ENCODE measurements around the gene DIS3L2.

The DIS3L2 gene

DNA sequence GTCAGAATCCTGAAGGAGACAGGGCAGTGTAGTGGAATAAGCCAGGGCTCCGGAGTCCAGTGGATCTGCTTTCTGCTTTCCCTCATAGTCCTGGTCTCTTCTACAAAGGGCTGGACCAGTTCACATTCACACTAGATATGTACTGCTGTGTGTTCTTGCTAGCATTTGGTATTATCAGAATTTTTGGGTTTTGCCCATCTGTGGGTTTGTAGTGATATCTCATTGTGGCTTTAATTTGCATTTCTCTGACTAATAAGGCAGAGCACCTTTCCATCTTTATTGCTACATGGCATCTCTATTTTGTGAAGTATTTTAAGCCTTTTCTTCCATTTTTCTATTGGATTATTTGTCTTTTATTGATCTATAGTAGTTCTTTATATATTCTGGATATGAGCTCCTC lies 114.8 kb downstream of the DIS3L2 start:
- Histone ChIP-seq H3K9me3 (ENCODE audit: low read length) (no peaks in the 10 kb centered on the region), H3K36me3 (ENCODE audit: insufficient read depth, low read length) (no peaks in the 10 kb centered on the region), H2AFZ (ENCODE audit: low read depth, low read length) (no peak overlapping the region), H3K4me3 (ENCODE audit: low read length) (no peak overlapping the region), H3K27me3 (ENCODE audit: insufficient read depth, low read length) (no peaks in the 10 kb centered on the region), H3K4me1 (ENCODE audit: insufficient read depth, low read length) (no peaks in the 10 kb centered on the region)

GRCh38 chr2:232076736-232077135 lies 115.2 kb downstream of the DIS3L2 start:
- no peak overlapping the region for H2AFZ ChIP-seq (ENCODE audit: low read depth, low read length)
- no peaks in the 10 kb centered on the region for H3K4me1 ChIP-seq (ENCODE audit: insufficient read depth, low read length)
- no peak overlapping the region for H3K4me3 ChIP-seq (ENCODE audit: low read length)
- H3K9me3 ChIP-seq (ENCODE audit: low read length): peaks cover 2% of the 10 kb centered on the region
- no peaks in the 10 kb centered on the region for H3K36me3 ChIP-seq (ENCODE audit: insufficient read depth, low read length)
- H3K27me3 ChIP-seq (ENCODE audit: insufficient read depth, low read length): no peaks in the 10 kb centered on the region

DNA sequence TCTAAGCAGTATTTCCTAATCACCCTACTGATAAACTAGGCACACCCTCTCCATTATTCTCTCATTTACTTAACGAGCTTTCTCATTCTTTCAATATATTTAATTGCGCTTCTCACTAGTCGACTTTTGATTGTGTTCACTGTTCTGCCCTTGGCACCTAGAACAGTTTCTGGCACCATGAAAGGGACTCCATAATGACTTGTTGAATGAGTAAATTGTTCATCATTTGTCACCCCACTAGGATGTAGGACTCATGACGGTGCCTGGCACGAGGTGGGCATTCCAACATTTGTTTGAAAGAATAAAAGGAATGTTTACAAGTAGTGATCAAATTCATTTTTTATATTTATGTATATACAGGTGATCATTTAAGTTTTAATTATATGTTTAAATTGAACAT lies 123.7 kb downstream of the DIS3L2 start:
- H3K27me3 ChIP-seq (ENCODE audit: insufficient read depth, low read length): no peaks in the 10 kb centered on the region
- peaks cover 9% of the 10 kb centered on the region for H3K9me3 ChIP-seq (ENCODE audit: low read length)
- H3K36me3 ChIP-seq (ENCODE audit: insufficient read depth, low read length): peaks cover 8% of the 10 kb centered on the region

DNA sequence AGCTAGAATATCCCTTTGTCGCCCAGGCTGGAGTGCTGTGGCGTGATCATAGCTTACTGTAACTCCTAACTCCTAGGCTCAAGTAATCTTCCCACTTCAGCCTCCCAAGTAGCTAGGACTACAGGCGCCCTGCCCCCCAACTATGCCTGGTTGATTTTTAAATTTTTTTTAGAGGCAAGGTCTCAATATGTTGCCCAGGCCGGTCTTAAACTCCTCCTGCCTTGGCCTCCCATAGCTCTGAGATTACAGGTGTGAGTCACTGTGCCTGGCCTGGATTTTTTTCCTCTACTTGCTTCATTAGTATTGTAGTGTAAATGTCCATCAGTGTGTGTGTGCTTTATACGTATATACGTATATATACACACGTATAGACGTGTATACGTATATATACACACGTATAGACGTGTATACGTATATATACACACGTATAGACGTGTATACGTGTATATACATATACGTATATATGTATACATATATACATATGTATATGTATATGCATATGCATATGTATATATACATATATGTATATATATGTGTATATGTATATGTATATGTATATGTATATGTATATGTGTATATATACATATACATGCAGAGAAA lies 124.4 kb downstream of the DIS3L2 start:
- Histone ChIP-seq H3K4me3 (ENCODE audit: low read length) (no peak overlapping the region), H3K27me3 (ENCODE audit: insufficient read depth, low read length) (no peaks in the 10 kb centered on the region), H3K9me3 (ENCODE audit: low read length) (peaks cover 9% of the 10 kb centered on the region), H3K36me3 (ENCODE audit: insufficient read depth, low read length) (peaks cover 8% of the 10 kb centered on the region), H2AFZ (ENCODE audit: low read depth, low read length) (no peak overlapping the region), H3K4me1 (ENCODE audit: insufficient read depth, low read length) (no peaks in the 10 kb centered on the region)

More for the DNA sequence above, 123.7 kb downstream of the DIS3L2 start:
- Histone ChIP-seq H3K4me3 (ENCODE audit: low read length) (no peak overlapping the region), H2AFZ (ENCODE audit: low read depth, low read length) (no peak overlapping the region), H3K4me1 (ENCODE audit: insufficient read depth, low read length) (no peaks in the 10 kb centered on the region)

DNA sequence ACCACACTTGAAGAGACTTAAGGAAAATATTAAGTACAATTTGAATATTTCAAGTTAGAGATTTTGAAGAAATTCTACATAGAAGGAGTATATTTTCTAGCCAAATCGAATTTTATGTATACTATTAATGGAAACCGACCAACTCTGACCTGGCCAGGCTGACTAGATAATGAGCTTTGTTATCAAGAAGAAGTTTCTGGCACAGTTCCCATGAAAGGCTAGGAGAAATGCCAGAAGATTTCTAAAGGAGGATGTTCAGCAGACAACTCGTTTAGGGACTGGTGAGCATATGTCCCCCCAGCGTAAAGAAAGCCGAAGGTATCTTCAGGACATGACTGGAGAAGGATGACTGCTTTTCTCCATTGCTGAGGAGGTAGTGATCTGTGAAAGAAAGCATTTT lies 127.3 kb downstream of the DIS3L2 start:
- Histone ChIP-seq H3K4me1 (ENCODE audit: insufficient read depth, low read length) (no peaks in the 10 kb centered on the region), H3K9me3 (ENCODE audit: low read length) (peaks cover 9% of the 10 kb centered on the region), H3K27me3 (ENCODE audit: insufficient read depth, low read length) (no peaks in the 10 kb centered on the region), H3K4me3 (ENCODE audit: low read length) (no peak overlapping the region), H3K36me3 (ENCODE audit: insufficient read depth, low read length) (peaks cover 8% of the 10 kb centered on the region), H2AFZ (ENCODE audit: low read depth, low read length) (no peak overlapping the region)

DNA sequence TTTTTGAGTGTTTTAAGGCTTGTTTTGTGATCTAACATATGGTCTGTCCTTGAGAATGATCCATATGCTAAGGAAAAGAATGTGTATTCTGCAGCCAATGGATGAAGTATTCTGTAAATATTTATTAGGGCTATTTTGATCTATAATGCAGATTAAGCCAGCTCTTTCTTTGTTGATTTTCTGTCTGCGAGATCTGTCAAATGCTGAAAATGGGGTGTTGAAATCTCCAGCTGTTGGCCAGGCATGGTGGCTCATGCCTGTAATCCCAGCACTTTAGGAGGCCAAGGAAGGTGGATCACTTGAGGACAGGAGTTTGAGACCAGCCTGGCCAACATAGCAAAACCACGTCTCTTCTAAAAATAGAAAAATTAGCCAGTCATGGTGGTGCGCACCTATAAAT lies 132.7 kb downstream of the DIS3L2 start:
- Histone ChIP-seq H3K9me3 (ENCODE audit: low read length) (peaks cover 11% of the 10 kb centered on the region), H3K27me3 (ENCODE audit: insufficient read depth, low read length) (no peaks in the 10 kb centered on the region), H3K36me3 (ENCODE audit: insufficient read depth, low read length) (peaks cover under 1% of the 10 kb centered on the region), H2AFZ (ENCODE audit: low read depth, low read length) (no peak overlapping the region), H3K4me1 (ENCODE audit: insufficient read depth, low read length) (no peaks in the 10 kb centered on the region), H3K4me3 (ENCODE audit: low read length) (no peak overlapping the region)

- Histone ChIP-seq H3K27me3 (ENCODE audit: insufficient read depth, low read length) (no peaks in the 10 kb centered on the region), H2AFZ (ENCODE audit: low read depth, low read length) (no peak overlapping the region)
Measured at GRCh38 chr2:232094883-232095282, 133.4 kb downstream of the DIS3L2 start.

GRCh38 chr2:232097260-232097659 lies 135.7 kb downstream of the DIS3L2 start:
- Histone ChIP-seq H3K4me1 (ENCODE audit: insufficient read depth, low read length) (no peaks in the 10 kb centered on the region), H2AFZ (ENCODE audit: low read depth, low read length) (no peak overlapping the region), H3K36me3 (ENCODE audit: insufficient read depth, low read length) (no peaks in the 10 kb centered on the region), H3K9me3 (ENCODE audit: low read length) (peaks cover 7% of the 10 kb centered on the region), H3K27me3 (ENCODE audit: insufficient read depth, low read length) (no peaks in the 10 kb centered on the region), H3K4me3 (ENCODE audit: low read length) (no peak overlapping the region)

More at GRCh38 chr2:232094883-232095282, 133.4 kb downstream of the DIS3L2 start:
- Histone ChIP-seq H3K4me1 (ENCODE audit: insufficient read depth, low read length) (no peaks in the 10 kb centered on the region), H3K4me3 (ENCODE audit: low read length) (no peak overlapping the region), H3K36me3 (ENCODE audit: insufficient read depth, low read length) (no peaks in the 10 kb centered on the region), H3K9me3 (ENCODE audit: low read length) (peaks cover 11% of the 10 kb centered on the region)

GRCh38 chr2:232097758-232098157 lies 136.2 kb downstream of the DIS3L2 start:
- Histone ChIP-seq H3K27me3 (ENCODE audit: insufficient read depth, low read length) (no peaks in the 10 kb centered on the region), H3K36me3 (ENCODE audit: insufficient read depth, low read length) (no peaks in the 10 kb centered on the region), H3K9me3 (ENCODE audit: low read length) (peaks cover 7% of the 10 kb centered on the region), H2AFZ (ENCODE audit: low read depth, low read length) (no peak overlapping the region), H3K4me3 (ENCODE audit: low read length) (no peak overlapping the region), H3K4me1 (ENCODE audit: insufficient read depth, low read length) (no peaks in the 10 kb centered on the region)

- Histone ChIP-seq H3K4me3 (ENCODE audit: low read length) (no peak overlapping the region), H3K27me3 (ENCODE audit: insufficient read depth, low read length) (no peaks in the 10 kb centered on the region), H3K4me1 (ENCODE audit: insufficient read depth, low read length) (no peaks in the 10 kb centered on the region), H3K9me3 (ENCODE audit: low read length) (peaks cover under 1% of the 10 kb centered on the region), H3K36me3 (ENCODE audit: insufficient read depth, low read length) (no peaks in the 10 kb centered on the region), H2AFZ (ENCODE audit: low read depth, low read length) (no peak overlapping the region)
Measured at GRCh38 chr2:232102380-232102779, 140.9 kb downstream of the DIS3L2 start.

GRCh38 chr2:232103140-232103737 lies 141.7 kb downstream of the DIS3L2 start:
- H3K4me1 ChIP-seq (ENCODE audit: insufficient read depth, low read length): peaks cover under 1% of the 10 kb centered on the region
- H3K36me3 ChIP-seq (ENCODE audit: insufficient read depth, low read length): no peaks in the 10 kb centered on the region
- no peak overlapping the region for H2AFZ ChIP-seq (ENCODE audit: low read depth, low read length)
- H3K27me3 ChIP-seq (ENCODE audit: insufficient read depth, low read length): no peaks in the 10 kb centered on the region
- no peak overlapping the region for H3K4me3 ChIP-seq (ENCODE audit: low read length)
- H3K9me3 ChIP-seq (ENCODE audit: low read length): no peaks in the 10 kb centered on the region

GRCh38 chr2:232104076-232104646 lies 142.6 kb downstream of the DIS3L2 start:
- H3K9me3 ChIP-seq (ENCODE audit: low read length): no peaks in the 10 kb centered on the region
- H2AFZ ChIP-seq (ENCODE audit: low read depth, low read length): no peak overlapping the region
- H3K27me3 ChIP-seq (ENCODE audit: insufficient read depth, low read length): no peaks in the 10 kb centered on the region
- H3K4me1 ChIP-seq (ENCODE audit: insufficient read depth, low read length): peaks cover 3% of the 10 kb centered on the region
- H3K4me3 ChIP-seq (ENCODE audit: low read length): no peak overlapping the region
- H3K36me3 ChIP-seq (ENCODE audit: insufficient read depth, low read length): no peaks in the 10 kb centered on the region

- H3K36me3 ChIP-seq (ENCODE audit: insufficient read depth, low read length): no peaks in the 10 kb centered on the region
- H3K9me3 ChIP-seq (ENCODE audit: low read length): no peaks in the 10 kb centered on the region
- no peaks in the 10 kb centered on the region for H3K27me3 ChIP-seq (ENCODE audit: insufficient read depth, low read length)
- H3K4me3 ChIP-seq (ENCODE audit: low read length): no peak overlapping the region
- peaks cover 3% of the 10 kb centered on the region for H3K4me1 ChIP-seq (ENCODE audit: insufficient read depth, low read length)
- H2AFZ ChIP-seq (ENCODE audit: low read depth, low read length): no peak overlapping the region
Measured at GRCh38 chr2:232111551-232111950, 150.0 kb downstream of the DIS3L2 start.

All from neuron (in vitro differentiated cells).